ENCODE measurements around the gene C1QTNF7.

Gene C1QTNF7

GRCh38 chr4:15458616-15459015 lies 30.8 kb downstream of the C1QTNF7 start:
- DNase-seq = no peak

GRCh38 chr4:15459706-15460105 lies 31.9 kb downstream of the C1QTNF7 start:
- no peak for DNase-seq

- no peak for DNase-seq
These were observed 38.8 kb downstream of the C1QTNF7 start for GRCh38 chr4:15466596-15466995.

- no peak for DNase-seq
These were observed 41.7 kb downstream of the C1QTNF7 start, which contains the start of gene CC2D2A for GRCh38 chr4:15469402-15470127. Gene CC2D2A, plus strand, starts transcription at chr4:15469882. Its CDS starts 6,051 bp downstream, at chr4:15475933.

GRCh38 chr4:15470128-15470475 lies 42.3 kb downstream of the C1QTNF7 start:
- no peak for DNase-seq

GRCh38 chr4:15476396-15476795 lies 48.6 kb downstream of the C1QTNF7 start:
- DNase-seq = no peak

GRCh38 chr4:15478724-15479088 lies 50.9 kb downstream of the C1QTNF7 start:
- DNase-seq = no peak

- no peak for DNase-seq
These were observed 51.5 kb downstream of the C1QTNF7 start for GRCh38 chr4:15479089-15479912.

GRCh38 chr4:15479913-15480185 lies 52.0 kb downstream of the C1QTNF7 start:
- no peak for DNase-seq

GRCh38 chr4:15481961-15482745 lies 54.3 kb downstream of the C1QTNF7 start:
- DNase-seq = no peak

- DNase-seq = no peak
These were observed 55.0 kb downstream of the C1QTNF7 start for GRCh38 chr4:15482842-15483241.

GRCh38 chr4:15488136-15488535 lies 60.3 kb downstream of the C1QTNF7 start:
- no peak for DNase-seq

- DNase-seq = no peak
These were observed 61.0 kb downstream of the C1QTNF7 start for GRCh38 chr4:15488658-15489470.

GRCh38 chr4:15489551-15489950 lies 61.7 kb downstream of the C1QTNF7 start:
- DNase-seq = no peak

- DNase-seq = no peak
These were observed 65.6 kb downstream of the C1QTNF7 start for GRCh38 chr4:15493411-15493810.

GRCh38 chr4:15495621-15496020 lies 67.8 kb downstream of the C1QTNF7 start:
- no peak for DNase-seq
